ENCODE data around the gene PRKAG1.
A peak's percentile ranks its signal among the peaks of the same experiment; 100 is the strongest.

The PRKAG1 gene

DNA sequence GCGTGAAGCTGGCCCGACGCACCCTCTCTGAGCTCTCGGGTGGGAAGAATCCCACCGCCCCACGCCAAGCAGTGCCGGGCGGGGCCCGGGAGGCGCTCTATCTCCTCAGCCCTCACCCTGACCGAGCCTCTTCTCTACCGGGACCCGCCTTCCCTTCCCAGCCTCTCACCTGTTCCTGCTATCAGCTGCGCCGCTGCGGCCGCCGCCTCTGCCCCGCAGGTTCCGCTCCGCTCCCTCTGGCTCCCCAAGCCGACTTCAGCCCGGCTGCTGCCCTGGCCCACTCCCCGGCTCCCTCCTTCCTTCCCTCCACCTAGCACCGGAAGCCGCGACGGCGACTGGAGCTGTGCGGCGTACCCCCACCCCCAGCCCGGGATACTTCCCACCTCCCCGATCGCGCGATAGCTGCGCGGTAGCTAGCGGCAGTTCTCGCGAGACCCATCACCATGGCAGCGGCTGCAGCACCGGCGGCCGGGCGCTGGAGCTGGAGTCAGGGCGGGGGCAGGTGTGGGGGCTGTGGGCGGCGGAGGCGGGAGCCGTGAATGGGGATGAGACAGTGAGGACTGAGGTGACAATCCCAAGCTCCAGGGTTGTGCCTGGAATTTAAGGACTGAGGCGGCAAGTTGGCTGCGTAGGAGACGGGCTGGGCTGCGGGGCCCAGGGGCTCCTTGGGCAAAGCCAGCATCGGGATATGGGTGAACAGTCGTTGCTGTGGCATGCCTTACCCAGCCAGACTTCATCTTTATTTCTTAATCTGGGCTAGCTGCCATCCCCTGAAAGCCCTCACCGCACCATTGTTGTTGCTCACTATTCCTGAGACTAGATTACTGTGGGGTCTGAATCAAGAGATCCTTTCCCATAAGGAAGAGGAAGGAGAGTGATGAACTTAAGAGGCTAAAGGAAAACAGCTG lies 61.2 kb downstream of the PRKAG1 start, which contains the start of gene ARF3:
TSS of gene ARF3 (minus strand) at position 347 of the 908 bp plus-strand sequence. CDS start 16,392 bp downstream, outside the sequence.
- Histone ChIP-seq H2AFZ (ENCODE audit: low read length) (peak within 1 kb of the TSS; percentile 94), H3K9me2 (replicated peaks; ENCODE audit: insufficient read depth, low read length) (no peaks in the 10 kb centered on the region), H4K20me1 (ENCODE audit: insufficient read depth, low read length) (no peaks in the 10 kb centered on the region), H3K4me1 (ENCODE audit: low read length) (peaks cover 15% of the 10 kb centered on the region), H3K36me3 (replicated peaks; ENCODE audit: insufficient read depth, low read length) (no peaks in the 10 kb centered on the region), H3K4me2 (ENCODE audit: low read depth, low read length) (peak within 1 kb of the TSS; percentile 85), H3K4me3 (ENCODE audit: low read length) (peak within 1 kb of the TSS; percentile 95), H3K27me3 (replicated peaks; ENCODE audit: insufficient read depth, low read length) (no peaks in the 10 kb centered on the region), H3F3A (ENCODE audit: insufficient read depth, low read length) (no peaks in the 10 kb centered on the region; the same call in 1 of the 2 replicates), H3K9ac (ENCODE audit: low read length) (peak within 1 kb of the TSS; percentile 60), H3K79me2 (ENCODE audit: low read length) (peaks cover 45% of the 10 kb centered on the region), H3K27ac (ENCODE audit: low read length) (no peak within 1 kb of the TSS), H3K9me3 (replicated peaks; ENCODE audit: insufficient read depth, low read length) (no peaks in the 10 kb centered on the region)
- DNase-seq, result peak; percentile 93
- no peak for TF ChIP-seq EZH2 (optimal IDR thresholded peaks at IDR 0.05; ENCODE audit: low read depth, low read length)

DNA sequence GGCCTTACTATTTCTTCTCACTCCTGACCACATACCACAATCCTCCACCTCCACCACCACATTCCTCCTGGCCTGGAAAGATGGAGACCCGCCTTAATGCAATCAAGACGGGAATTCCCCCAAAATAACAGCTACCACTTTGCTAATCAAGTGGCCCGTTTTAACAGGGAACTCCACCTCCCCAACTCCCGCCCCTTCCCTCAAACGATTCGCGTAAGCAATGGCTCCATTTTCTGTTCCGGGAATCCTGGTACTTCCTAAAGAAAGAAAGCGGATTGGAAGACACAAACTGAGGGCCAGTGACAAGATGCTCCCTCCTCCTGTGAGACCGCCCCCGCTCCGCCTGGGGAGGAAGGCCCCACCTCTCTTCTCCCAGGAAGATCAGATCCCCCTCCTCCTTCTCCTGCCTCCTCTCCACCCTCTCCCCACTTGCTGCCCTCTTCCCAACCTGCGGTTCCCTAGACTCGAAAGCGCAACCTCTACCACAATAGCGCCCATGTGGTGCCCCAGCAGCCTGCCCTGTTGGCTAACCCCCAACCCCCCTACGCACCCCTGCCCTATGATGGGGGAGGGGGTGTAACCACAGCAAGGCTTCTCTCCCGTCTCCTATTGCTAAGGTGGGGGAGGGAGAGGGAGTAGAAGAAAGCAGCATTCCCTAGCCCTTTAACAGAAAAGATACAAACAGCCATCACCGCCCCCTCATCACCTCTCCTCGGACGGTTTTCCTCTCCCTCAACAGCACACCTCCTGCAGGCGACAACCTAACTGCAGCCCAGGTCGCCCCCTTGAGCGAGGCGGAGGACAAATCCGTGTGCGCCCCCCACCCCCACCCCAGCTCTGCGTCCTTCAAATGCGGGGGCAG lies 62.1 kb downstream of the PRKAG1 start:
- Histone ChIP-seq H3K4me1 (ENCODE audit: low read length) (peaks cover 15% of the 10 kb centered on the region), H4K20me1 (ENCODE audit: insufficient read depth, low read length) (no peaks in the 10 kb centered on the region), H3K9ac (ENCODE audit: low read length) (peak overlapping the region; percentile 60), H2AFZ (ENCODE audit: low read length) (peak overlapping the region; percentile 94), H3F3A (ENCODE audit: insufficient read depth, low read length) (no peaks in the 10 kb centered on the region; the same call in 1 of the 2 replicates), H3K27ac (ENCODE audit: low read length) (no peak overlapping the region), H3K4me2 (ENCODE audit: low read depth, low read length) (peak overlapping the region; percentile 85), H3K79me2 (ENCODE audit: low read length) (peaks cover 51% of the 10 kb centered on the region), H3K4me3 (ENCODE audit: low read length) (peak overlapping the region; percentile 95), H3K36me3 (replicated peaks; ENCODE audit: insufficient read depth, low read length) (no peaks in the 10 kb centered on the region), H3K9me3 (replicated peaks; ENCODE audit: insufficient read depth, low read length) (no peaks in the 10 kb centered on the region), H3K27me3 (replicated peaks; ENCODE audit: insufficient read depth, low read length) (no peaks in the 10 kb centered on the region), H3K9me2 (replicated peaks; ENCODE audit: insufficient read depth, low read length) (no peaks in the 10 kb centered on the region)
- no peak for DNase-seq
- TF ChIP-seq EZH2 (optimal IDR thresholded peaks at IDR 0.05; ENCODE audit: low read depth, low read length) (no peak), EZH2phosphoT487 (IDR thresholded peaks at IDR 0.05; ENCODE audit: low read length) (no peak)
- TF ChIP-seq, protein P1, sequence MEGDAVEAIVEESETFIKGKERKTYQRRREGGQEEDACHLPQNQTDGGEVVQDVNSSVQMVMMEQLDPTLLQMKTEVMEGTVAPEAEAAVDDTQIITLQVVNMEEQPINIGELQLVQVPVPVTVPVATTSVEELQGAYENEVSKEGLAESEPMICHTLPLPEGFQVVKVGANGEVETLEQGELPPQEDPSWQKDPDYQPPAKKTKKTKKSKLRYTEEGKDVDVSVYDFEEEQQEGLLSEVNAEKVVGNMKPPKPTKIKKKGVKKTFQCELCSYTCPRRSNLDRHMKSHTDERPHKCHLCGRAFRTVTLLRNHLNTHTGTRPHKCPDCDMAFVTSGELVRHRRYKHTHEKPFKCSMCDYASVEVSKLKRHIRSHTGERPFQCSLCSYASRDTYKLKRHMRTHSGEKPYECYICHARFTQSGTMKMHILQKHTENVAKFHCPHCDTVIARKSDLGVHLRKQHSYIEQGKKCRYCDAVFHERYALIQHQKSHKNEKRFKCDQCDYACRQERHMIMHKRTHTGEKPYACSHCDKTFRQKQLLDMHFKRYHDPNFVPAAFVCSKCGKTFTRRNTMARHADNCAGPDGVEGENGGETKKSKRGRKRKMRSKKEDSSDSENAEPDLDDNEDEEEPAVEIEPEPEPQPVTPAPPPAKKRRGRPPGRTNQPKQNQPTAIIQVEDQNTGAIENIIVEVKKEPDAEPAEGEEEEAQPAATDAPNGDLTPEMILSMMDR (IDR thresholded peaks at IDR 0.05; ENCODE audit: low read length), result no peak; the same call in 1 of the 2 replicates

DNA sequence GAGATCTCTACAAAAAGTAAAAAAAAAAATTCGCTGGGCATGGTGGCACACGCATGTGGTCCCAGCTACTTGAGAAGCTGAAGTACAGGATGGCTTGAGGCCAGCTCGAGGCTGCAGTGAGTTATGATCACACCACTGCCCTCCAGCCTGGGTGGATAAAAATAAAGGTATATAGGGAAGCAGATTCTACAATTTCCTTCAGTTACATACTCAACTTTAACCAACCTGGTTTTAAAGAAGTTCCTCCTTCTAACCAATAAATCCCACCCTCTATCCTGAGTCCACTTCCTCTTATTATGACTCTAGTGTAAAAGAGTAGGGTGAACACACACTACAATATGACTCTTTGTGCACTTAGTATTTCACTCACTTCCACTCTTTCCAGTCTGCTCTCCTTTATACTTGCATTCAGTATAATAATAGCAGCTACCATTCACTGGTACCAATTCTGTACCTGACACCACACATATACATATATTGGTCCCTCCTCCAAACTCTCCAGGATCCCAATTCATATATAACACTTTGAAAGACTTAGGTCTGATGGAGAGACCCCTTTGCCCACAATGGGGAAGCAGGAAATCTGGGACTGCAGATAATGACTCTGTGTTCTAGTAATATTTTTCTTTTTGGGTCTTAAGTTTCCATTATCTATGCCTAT lies 63.6 kb downstream of the PRKAG1 start:
- peaks cover 15% of the 10 kb centered on the region for H3K4me1 ChIP-seq (ENCODE audit: low read length)
- H3K27ac ChIP-seq (ENCODE audit: low read length), result no peak overlapping the region
- H3K79me2 ChIP-seq (ENCODE audit: low read length), result peaks cover 56% of the 10 kb centered on the region
- no peak for DNase-seq
- H3K9me2 ChIP-seq (replicated peaks; ENCODE audit: insufficient read depth, low read length), result no peaks in the 10 kb centered on the region
- H3K9me3 ChIP-seq (replicated peaks; ENCODE audit: insufficient read depth, low read length), result no peaks in the 10 kb centered on the region
- no peak for TF ChIP-seq EZH2 (optimal IDR thresholded peaks at IDR 0.05; ENCODE audit: low read depth, low read length)
- H3K27me3 ChIP-seq (replicated peaks; ENCODE audit: insufficient read depth, low read length), result no peaks in the 10 kb centered on the region
- H3F3A ChIP-seq (ENCODE audit: insufficient read depth, low read length), result no peaks in the 10 kb centered on the region; the same call in 1 of the 2 replicates
- no peaks in the 10 kb centered on the region for H3K36me3 ChIP-seq (replicated peaks; ENCODE audit: insufficient read depth, low read length)
- H3K4me2 ChIP-seq (ENCODE audit: low read depth, low read length), result no peak overlapping the region
- no peak overlapping the region for H2AFZ ChIP-seq (ENCODE audit: low read length)
- no peak overlapping the region for H3K4me3 ChIP-seq (ENCODE audit: low read length)
- H3K9ac ChIP-seq (ENCODE audit: low read length), result no peak overlapping the region
- no peaks in the 10 kb centered on the region for H4K20me1 ChIP-seq (ENCODE audit: insufficient read depth, low read length)

DNA sequence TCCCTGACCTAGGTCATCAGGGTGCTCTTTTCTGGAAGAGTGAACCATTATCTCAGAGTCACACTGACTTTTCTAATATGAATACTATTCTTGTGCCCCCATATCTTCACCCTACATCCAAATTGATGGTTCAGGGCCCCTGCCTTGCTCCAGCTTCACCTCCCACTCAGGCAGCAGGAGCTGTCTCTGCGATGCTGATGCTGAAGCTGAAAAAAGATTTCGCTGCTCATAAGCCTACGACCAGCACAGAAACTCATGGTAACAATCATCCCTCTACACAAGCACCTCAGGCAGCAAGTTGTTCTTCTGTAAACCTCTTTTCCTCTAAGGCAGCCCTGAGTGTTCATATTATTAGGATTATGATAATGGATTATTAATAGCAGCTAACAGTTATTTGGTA lies 64.5 kb downstream of the PRKAG1 start:
- H3K27ac ChIP-seq (ENCODE audit: low read length), result no peak overlapping the region
- H3K4me1 ChIP-seq (ENCODE audit: low read length), result peaks cover 15% of the 10 kb centered on the region
- no peaks in the 10 kb centered on the region for H3K36me3 ChIP-seq (replicated peaks; ENCODE audit: insufficient read depth, low read length)
- no peaks in the 10 kb centered on the region; the same call in 1 of the 2 replicates for H3F3A ChIP-seq (ENCODE audit: insufficient read depth, low read length)
- TF ChIP-seq EZH2phosphoT487 (IDR thresholded peaks at IDR 0.05; ENCODE audit: low read length) (no peak), EZH2 (optimal IDR thresholded peaks at IDR 0.05; ENCODE audit: low read depth, low read length) (no peak)
- TF ChIP-seq, protein P1 (IDR thresholded peaks at IDR 0.05; ENCODE audit: low read length), result no peak
- no peaks in the 10 kb centered on the region for H3K9me3 ChIP-seq (replicated peaks; ENCODE audit: insufficient read depth, low read length)
- peaks cover 60% of the 10 kb centered on the region for H3K79me2 ChIP-seq (ENCODE audit: low read length)
- H3K27me3 ChIP-seq (replicated peaks; ENCODE audit: insufficient read depth, low read length), result no peaks in the 10 kb centered on the region
- DNase-seq, result no peak
- no peak overlapping the region for H3K9ac ChIP-seq (ENCODE audit: low read length)
- no peak overlapping the region for H3K4me3 ChIP-seq (ENCODE audit: low read length)
- no peaks in the 10 kb centered on the region for H4K20me1 ChIP-seq (ENCODE audit: insufficient read depth, low read length)
- H2AFZ ChIP-seq (ENCODE audit: low read length), result no peak overlapping the region
- no peaks in the 10 kb centered on the region for H3K9me2 ChIP-seq (replicated peaks; ENCODE audit: insufficient read depth, low read length)
- H3K4me2 ChIP-seq (ENCODE audit: low read depth, low read length), result no peak overlapping the region
